Subcutaneous adipose tissue (tissue), 4 donors: ENCODE data around the gene SLC24A1. TPM values are rescaled to one million over a fixed set of nuclear protein-coding genes. Genes with fewer than 3 reads are reported as not detected.

Source experiments
- small RNA-seq: library from RNA; depleted of rRNA; stranded (forward); fragments of <200 nt; gene quantifications from one replicate; pipeline ENCODE3, GENCODE V24; 2016
- total RNA-seq, 4 donors: library from RNA; depleted of rRNA; stranded (reverse); fragments of >200 nt; gene quantifications; one replicate each; pipeline ENCODE4 v1.1.0, GENCODE V29; 2016
- TF ChIP-seq, protein P1 (sequence below): fragments of 450-650 bp; IDR thresholded peaks from one replicate; pipeline ENCODE4 v1.5.1; 2016; ENCODE audit warnings: low read depth, mild to moderate bottlenecking, control low read depth, antibody characterized with exemption, moderate library complexity

The SLC24A1 gene
- total RNA-seq, 4 donors from 2014 or later, result 2.9 to 13.0 (median 9.7) TPM

DNA sequence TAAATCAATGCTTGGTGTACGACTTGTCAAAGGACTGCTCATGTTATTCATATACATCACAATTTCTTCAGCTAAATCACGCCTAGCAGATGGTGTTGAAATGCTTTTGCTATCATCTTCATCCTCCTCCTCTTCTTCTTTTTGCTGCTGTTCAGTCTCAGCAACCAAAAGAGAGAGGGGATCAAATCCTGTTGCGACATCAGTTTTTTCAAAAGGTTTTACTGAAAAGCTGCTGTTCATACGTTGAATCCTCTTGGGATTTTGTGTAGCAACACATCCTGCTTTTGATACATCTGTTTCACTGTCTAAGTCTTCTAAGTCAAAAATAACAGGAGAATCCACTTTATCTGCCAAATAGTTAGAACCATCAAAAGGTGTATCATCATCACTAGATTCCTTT lies 69.0 kb downstream of the SLC24A1 start:
- TF ChIP-seq, protein P1, sequence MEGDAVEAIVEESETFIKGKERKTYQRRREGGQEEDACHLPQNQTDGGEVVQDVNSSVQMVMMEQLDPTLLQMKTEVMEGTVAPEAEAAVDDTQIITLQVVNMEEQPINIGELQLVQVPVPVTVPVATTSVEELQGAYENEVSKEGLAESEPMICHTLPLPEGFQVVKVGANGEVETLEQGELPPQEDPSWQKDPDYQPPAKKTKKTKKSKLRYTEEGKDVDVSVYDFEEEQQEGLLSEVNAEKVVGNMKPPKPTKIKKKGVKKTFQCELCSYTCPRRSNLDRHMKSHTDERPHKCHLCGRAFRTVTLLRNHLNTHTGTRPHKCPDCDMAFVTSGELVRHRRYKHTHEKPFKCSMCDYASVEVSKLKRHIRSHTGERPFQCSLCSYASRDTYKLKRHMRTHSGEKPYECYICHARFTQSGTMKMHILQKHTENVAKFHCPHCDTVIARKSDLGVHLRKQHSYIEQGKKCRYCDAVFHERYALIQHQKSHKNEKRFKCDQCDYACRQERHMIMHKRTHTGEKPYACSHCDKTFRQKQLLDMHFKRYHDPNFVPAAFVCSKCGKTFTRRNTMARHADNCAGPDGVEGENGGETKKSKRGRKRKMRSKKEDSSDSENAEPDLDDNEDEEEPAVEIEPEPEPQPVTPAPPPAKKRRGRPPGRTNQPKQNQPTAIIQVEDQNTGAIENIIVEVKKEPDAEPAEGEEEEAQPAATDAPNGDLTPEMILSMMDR, result no peak

DNA sequence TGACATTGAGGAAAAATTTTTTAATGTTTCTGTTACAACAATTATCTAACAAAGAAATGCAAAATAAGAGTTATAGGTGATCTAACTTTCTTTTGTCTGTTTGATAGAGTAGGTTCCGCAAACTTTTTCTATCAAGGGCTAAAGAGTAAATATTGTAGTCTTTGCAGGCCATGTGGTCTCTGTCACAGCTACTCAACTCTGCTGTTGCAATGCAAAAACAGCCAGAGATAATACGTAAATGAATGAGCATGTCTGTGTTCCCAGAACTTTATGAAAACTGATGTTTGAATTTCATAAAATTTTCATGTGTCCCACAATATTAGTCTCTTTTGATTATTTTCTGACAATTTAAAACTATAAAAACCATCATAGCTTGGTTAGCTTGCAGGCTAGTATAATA lies 73.3 kb downstream of the SLC24A1 start:
- TF ChIP-seq, protein P1, result no peak

Small RNAs within 50 kb of the gene (small RNA-seq; reads per million reads assigned to genes)
- not detected for gene SNORD13E

Other genes with a start within 250 kb of the SLC24A1 start
- gene IGDCC3, start 243.9 kb upstream of the SLC24A1 start, total RNA-seq, result not detected
- 1 to 10 TPM in 1 of 4 donors, under 1 TPM in 2, not detected in 1; 0.34 to 1.3 (median 0.66) TPM for gene IGDCC4, start 199.0 kb upstream of the SLC24A1 start, total RNA-seq
- 10 to 100 TPM; 33.1 to 52.5 (median 40.5) TPM for gene DPP8, start 104.2 kb upstream of the SLC24A1 start, total RNA-seq
- gene HACD3, start 91.5 kb upstream of the SLC24A1 start, total RNA-seq, result 10 to 100 TPM; 21.8 to 39.6 (median 31.5) TPM
- 10 to 100 TPM; 23.1 to 39.4 (median 31.1) TPM for gene INTS14, start 10.8 kb upstream of the SLC24A1 start, total RNA-seq
- 10 to 100 TPM; 29.4 to 36.7 (median 33.3) TPM for gene DENND4A, start 170.4 kb downstream of the SLC24A1 start, total RNA-seq
- 100 to 1,000 TPM; 121 to 283 (median 143) TPM for gene RAB11A, start 247.6 kb downstream of the SLC24A1 start, total RNA-seq